HG03575 (cell line): Measurements from ENCODE around the gene TEX14.

Experiments used
- ATAC-seq: cut with Tn5 transposase; IDR thresholded peaks from one replicate; pipeline ENCODE4 v1.9.1; 2021; ENCODE audit not compliant: unreplicated experiment, insufficient number of reproducible peaks, low FRiP score; ENCODE audit errors: extremely low read depth

Gene TEX14

GRCh38 chr17:58537266-58537665, 154.6 kb downstream of the TEX14 start:
- no peak for ATAC-seq

DNA sequence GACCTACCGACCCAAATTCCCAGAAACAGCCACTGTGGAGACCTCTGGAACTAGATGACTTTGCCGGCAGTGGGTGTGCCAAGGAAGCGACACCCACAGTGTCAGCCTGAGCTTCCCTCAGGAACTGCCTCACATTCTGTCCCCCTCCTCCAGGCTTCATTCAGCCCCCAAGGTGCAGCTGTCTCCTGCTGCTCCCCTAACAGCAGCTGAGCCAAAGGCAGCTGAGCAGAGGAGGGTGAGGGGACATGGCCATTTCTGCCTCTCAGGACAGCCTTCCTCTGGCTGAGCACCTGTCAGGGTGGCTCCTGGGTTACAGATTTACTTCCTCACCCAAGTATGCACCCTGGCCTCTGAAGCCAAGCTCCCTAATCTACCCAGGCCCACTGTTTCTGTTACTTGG, 155.3 kb downstream of the TEX14 start:
- ATAC-seq: no peak

DNA sequence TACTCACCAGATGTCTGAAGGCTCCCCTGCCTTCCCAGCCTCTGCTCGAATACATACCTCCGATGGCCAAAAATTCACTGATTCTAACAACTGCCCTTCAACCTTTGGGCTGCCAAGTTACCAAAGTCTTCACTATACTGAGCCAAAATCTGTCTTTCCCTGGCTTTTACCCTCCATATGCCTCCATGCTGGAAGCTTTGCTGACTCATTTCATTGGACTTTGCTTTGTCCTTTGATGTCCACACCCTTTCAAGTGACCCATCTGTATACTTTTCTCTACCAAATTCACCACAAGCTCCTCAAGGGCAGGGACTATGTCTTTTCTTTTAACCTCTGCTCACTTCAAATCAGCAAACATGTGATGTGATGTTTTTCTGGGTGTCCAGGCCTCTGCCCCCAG, 156.4 kb downstream of the TEX14 start:
- no peak for ATAC-seq

- no peak for ATAC-seq
Observed at GRCh38 chr17:58534901-58535421, 156.9 kb downstream of the TEX14 start.

DNA sequence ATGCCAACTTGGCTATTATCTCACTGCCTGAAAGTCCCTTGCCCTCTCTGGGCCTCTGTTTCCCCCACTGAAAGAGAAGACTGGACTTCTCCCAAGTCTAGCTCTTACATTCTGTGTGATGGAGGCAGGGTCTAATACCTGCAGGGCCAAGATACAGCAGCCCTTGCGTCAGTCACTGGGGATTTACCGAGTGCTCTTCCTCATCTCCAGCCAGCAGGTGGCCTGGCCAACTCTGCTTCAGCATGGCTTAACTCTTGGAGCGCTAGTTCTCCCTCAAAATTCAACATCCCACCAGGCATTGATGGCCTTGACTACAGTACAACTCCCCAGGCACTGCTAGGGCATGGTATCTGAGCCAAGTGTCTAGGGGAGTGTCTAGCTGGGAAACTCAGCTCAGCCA, 157.5 kb downstream of the TEX14 start:
- ATAC-seq: no peak

GRCh38 chr17:58533616-58534188, 158.1 kb downstream of the TEX14 start:
- ATAC-seq: no peak

DNA sequence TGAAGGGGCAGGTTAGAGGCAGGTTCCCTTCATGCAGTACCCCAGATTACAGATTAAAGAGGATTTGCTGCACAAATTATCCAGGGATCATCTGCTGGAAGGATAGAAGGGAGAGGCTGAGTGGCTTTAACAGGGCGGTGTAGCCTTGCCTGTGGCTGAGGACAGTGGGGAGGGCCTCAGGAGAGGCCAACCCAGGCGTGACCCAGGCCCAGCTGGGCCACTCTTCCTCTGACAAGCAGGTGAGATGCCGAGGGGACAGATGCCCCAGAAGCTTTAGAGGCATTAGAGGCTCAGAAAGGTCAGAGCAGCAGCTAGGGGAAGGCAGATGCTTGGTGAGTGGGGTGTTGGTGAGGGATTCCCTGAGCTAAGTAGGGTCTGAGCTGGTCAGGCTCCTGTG, 159.3 kb downstream of the TEX14 start:
- no peak for ATAC-seq

GRCh38 chr17:58531661-58532554, 159.9 kb downstream of the TEX14 start:
- ATAC-seq: no peak

GRCh38 chr17:58531122-58531521, 160.7 kb downstream of the TEX14 start:
- ATAC-seq: no peak

DNA sequence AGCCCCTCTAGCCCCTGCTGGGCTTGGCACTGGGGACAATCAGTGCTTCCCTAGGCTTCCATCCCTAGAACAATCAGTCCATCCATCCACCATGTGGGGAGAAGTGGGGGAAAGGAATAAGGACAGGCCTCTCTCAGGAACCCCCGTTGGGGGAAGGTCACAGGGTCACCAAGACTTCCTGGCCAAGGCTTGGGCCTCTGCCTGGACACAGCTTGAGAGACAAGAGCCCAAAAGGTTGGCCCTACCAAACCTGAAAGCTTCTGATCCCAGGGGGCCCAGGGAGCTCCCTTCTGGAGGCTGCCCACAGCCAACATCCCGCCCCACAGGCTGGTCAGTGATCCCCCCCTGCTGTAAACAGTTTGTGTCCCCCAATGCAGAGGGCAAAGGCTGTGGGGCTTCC, 161.2 kb downstream of the TEX14 start:
- ATAC-seq: no peak

DNA sequence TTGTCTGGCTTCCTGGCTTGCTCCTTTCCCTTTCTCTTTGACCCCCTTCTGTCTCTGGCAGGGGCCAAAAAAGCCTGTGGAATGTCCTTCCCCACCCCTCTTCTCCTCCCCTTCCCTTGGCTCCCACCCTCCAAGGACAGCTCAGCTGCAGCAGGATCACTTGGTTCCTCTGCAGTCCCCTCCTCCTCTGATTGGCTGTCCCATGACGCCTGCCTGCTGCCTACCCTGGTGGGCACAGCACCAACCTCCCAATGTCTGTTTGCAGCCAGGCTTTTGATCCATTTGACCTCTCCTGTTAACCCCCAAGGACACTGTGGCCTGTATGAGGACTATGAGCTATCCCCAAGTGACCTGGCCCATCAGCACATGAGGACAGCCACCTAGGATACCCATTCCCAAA, 162.6 kb downstream of the TEX14 start:
- ATAC-seq: no peak

GRCh38 chr17:58528443-58528842, 163.4 kb downstream of the TEX14 start:
- ATAC-seq: no peak

GRCh38 chr17:58527949-58528348, 163.9 kb downstream of the TEX14 start:
- ATAC-seq: no peak

DNA sequence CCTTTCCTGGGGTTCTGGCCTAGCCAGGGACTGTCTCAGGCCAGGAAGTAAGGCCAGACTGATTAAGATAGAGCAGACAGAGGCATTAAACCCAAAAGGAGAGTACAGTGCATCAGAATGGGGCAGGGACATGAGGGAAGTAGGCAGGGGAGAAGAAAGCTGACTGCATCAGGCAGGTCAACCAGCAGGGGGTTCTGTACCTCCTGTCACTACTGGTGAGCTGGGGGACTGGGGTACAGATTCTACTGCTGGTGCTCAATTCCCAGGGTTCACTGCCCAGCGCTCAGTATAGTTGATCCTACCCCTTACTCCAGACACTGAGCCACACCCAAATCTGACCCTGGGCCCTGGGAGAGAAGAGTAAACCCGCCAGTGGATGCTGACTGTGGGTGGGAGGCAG, 164.5 kb downstream of the TEX14 start:
- no peak for ATAC-seq

DNA sequence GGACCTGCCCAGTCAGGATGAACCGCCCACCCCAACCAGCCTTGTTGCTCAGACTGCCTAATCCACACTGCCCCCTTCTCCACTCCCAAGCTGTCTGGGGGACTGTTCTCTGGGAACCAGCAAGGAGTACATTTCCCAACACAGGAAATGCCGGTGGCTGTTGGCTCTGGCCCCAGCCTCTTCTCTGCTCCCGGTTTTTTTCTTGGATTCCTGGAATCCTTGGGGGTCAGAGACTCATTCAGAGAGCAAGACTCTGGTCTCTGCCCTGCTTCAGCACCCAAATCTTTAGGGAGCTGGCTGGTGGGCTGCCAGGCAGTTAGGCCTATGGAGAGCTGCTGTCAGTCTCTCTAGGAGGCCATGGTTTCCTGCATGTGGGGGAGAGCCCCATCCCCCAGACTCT, 166.6 kb downstream of the TEX14 start:
- no peak for ATAC-seq

GRCh38 chr17:58521680-58522079, 170.2 kb downstream of the TEX14 start:
- ATAC-seq: no peak

DNA sequence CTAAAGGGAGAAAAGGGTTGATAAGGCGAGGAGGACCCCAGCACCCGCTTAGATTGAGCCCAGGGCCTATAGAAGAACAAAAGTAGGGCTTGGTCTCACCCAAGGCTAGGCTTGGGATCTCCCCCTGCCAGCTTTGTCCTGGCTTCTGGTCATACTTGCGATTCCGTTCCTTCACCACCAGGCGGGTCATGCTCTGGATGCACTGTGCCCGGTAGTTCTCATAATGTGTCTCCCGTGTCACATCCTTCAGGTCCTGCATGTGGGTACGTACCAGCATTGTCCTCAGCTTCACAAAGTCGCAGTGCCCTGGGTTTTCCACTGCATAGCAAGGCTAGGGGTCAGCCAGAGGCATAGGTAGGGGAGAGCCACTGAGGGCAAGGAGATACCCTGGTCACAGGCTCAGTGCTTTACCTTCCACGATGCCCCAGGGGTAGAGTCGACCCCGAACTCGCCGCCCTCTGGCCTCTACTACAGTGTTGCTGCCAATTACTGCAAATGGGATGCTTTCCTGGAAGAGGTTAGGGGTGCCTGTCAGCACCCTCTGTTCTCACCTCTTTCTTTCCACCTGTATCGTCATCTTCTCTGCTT, 170.9 kb downstream of the TEX14 start:
- ATAC-seq: no peak

DNA sequence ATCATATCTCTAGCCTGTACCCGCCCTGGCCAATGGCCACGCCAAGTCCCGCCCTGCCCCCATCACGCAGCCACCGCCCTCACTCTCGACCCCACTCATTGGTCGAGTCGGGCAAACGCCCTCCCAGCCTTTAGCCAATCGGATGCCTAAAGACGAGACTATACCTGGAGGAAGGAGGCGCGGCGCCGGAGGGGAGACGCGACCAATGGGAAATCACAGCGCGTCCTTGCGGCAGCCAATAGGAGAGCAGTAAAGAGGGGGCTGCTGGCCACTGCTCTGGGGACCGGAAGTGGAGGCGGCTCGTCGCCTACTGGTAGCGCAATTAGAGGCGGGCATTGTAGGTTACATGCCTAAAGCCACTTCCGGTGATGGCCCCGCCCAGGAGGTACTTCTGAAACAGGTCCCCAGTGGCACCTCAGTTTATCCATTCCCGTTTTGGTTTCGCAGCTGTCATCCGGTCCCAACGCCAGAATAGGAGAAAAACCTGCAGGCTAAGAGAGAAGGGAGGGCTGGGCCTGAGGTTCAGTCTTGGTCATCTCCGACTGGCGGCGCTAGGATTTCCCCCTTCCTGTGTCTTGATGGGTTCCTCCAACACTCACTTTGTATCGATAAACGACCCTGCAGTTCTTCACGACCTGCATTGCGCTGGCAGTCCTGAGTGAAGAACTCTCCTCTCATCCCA, 173.8 kb downstream of the TEX14 start:
- peak; percentile 65 for ATAC-seq

DNA sequence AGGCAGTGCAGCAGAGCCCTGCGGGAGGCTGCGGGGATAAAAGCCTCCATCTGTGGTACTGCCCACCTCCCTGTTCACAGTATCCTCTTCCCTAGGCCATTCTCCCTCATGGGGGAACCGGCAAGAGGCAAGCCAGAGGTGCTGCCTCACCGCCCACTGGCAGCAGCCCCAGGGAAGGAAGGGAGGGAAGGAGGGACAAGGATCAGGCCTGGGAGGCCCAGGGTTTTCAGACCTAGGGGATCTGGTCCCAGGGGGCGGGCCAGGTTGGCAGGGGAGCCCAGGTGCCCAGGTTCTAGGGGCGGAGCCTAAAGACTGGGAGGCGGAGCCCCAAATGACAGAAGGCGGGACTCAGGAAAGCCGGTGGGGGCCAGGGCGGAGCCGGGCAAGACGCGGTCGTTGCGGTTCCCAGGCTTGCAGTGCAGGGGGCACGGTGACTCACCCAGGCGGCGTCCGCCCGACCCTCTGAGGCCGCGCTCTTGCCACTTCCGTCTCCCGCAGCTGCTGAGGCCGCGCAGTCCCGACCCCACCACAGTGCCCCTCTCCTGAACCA, 174.4 kb downstream of the TEX14 start:
- ATAC-seq: no peak
